HEK293 (cell line): ENCODE measurements around the gene ZMYM4.

Experiments
- CTCF ChIA-PET: fragments of 350-600 bp; formaldehyde crosslinking; extraction: SDS; loops from one replicate; lab custom pipeline; 2021; ENCODE audit warnings: antibody characterized with exemption; lab: Yijun Ruan, JAX
- POLR2A ChIA-PET: fragments of 300-600 bp; formaldehyde crosslinking; extraction: SDS; loops from one replicate; lab custom pipeline; 2020; ENCODE audit warnings: antibody characterized with exemption, inconsistent platforms; lab: Yijun Ruan, JAX
- H3K27ac ChIP-seq: fragments of 200-500 bp; sonication (Bioruptor generic); 2 replicates; pipeline ENCODE4 v1.5.1; 2014; ENCODE audit warnings: low read depth, low read length, control low read depth, inconsistent platforms; ENCODE audit errors: extremely low read depth
- H3K36me3 ChIP-seq, 2 experiments: fragments of 200-500 bp in 1 of 2; sonication (Bioruptor generic) in 1 of 2; 1 replicate in 1 of 2; 2 replicates in 1 of 2; pipeline ENCODE4 v1.5.1; 2014 to 2017; ENCODE audit warnings: inconsistent platforms in 2 of 2, low read length in 2 of 2; ENCODE audit not compliant: control insufficient read depth in 2 of 2, insufficient read depth in 1 of 2
- H3K4me1 ChIP-seq: fragments of 200-500 bp; sonication (Bioruptor generic); 2 replicates; pipeline ENCODE4 v1.5.1; 2014; ENCODE audit warnings: mild to moderate bottlenecking, low read length, inconsistent platforms; ENCODE audit not compliant: control insufficient read depth, insufficient read depth
- H3K4me3 ChIP-seq: 2 replicates; pipeline ENCODE4 v1.5.1; 2011; ENCODE audit warnings: low read depth, mild to moderate bottlenecking, control low read depth, low read length, moderate library complexity
- H3K9me3 ChIP-seq: fragments of 200-500 bp; sonication (Bioruptor generic); 2 replicates; pipeline ENCODE4 v1.5.1; 2014; ENCODE audit warnings: low read depth, low read length, inconsistent platforms; ENCODE audit not compliant: control insufficient read depth, insufficient read depth
- IKZF3 ChIP-seq: fragments of 450-650 bp; IDR thresholded peaks from 2 replicates; pipeline ENCODE4 v1.5.0; 2018; ENCODE audit warnings: missing biosample characterization, mild to moderate bottlenecking, missing genetic modification characterization, moderate library complexity
- REST ChIP-seq: fragments of 450-650 bp; formaldehyde crosslinking; IDR thresholded peaks from 2 replicates; pipeline ENCODE4 v1.5.1; 2016; ENCODE audit warnings: missing biosample characterization, missing genetic modification characterization
- SCRT1 ChIP-seq: fragments of 450-650 bp; formaldehyde crosslinking; IDR thresholded peaks from 2 replicates; pipeline ENCODE4 v1.5.1; 2016; ENCODE audit warnings: missing biosample characterization, missing genetic modification characterization, borderline replicate concordance
- SCRT2 ChIP-seq: fragments of 450-650 bp; formaldehyde crosslinking; IDR thresholded peaks from 2 replicates; pipeline ENCODE4 v1.5.1; 2016; ENCODE audit warnings: missing biosample characterization, missing genetic modification characterization
- SETDB1 ChIP-seq: IDR thresholded peaks from one replicate; pipeline ENCODE4 v1.6.1; 2017; ENCODE audit warnings: mild to moderate bottlenecking, low read length, moderate library complexity, mixed read lengths; ENCODE audit not compliant: insufficient read length
- TRIM28 ChIP-seq: IDR thresholded peaks from 2 replicates; pipeline ENCODE4 v1.6.1; 2011; ENCODE audit warnings: low read length, control low read depth, borderline replicate concordance
- ZBTB1 ChIP-seq: fragments of 450-650 bp; formaldehyde crosslinking; IDR thresholded peaks from 2 replicates; pipeline ENCODE4 v1.5.1; 2016; ENCODE audit warnings: missing biosample characterization, missing genetic modification characterization
- ZBTB7A ChIP-seq: fragments of 450-650 bp; formaldehyde crosslinking; IDR thresholded peaks from 2 replicates; pipeline ENCODE4 v1.5.1; 2016; ENCODE audit warnings: low read depth, missing biosample characterization, missing genetic modification characterization
- ZFP69B ChIP-seq: fragments of 450-650 bp; formaldehyde crosslinking; IDR thresholded peaks from 2 replicates; pipeline ENCODE4 v1.5.1; 2016; ENCODE audit warnings: missing biosample characterization, missing genetic modification characterization
- ZNF16 ChIP-seq: fragments of 450-650 bp; formaldehyde crosslinking; IDR thresholded peaks from 2 replicates; pipeline ENCODE4 v1.5.1; 2016; ENCODE audit warnings: low read depth, missing biosample characterization, missing genetic modification characterization
- ZNF18 ChIP-seq: fragments of 450-650 bp; formaldehyde crosslinking; IDR thresholded peaks from 2 replicates; pipeline ENCODE4 v1.5.1; 2016; ENCODE audit warnings: missing biosample characterization, missing genetic modification characterization
- ZNF274 ChIP-seq, 2 experiments: fragments of 200-500 bp in 1 of 2; fragments of 450-650 bp in 1 of 2; sonication (Bioruptor generic) in 1 of 2; formaldehyde crosslinking in 1 of 2; IDR thresholded peaks; 2 replicates each; pipeline versions ENCODE4 v1.5.1 to v1.6.1; 2014 to 2016; ENCODE audit warnings: borderline replicate concordance in 1 of 2, inconsistent platforms in 1 of 2, low read length in 1 of 2, missing biosample characterization in 1 of 2, missing genetic modification characterization in 1 of 2
- ZNF580 ChIP-seq: fragments of 450-650 bp; formaldehyde crosslinking; IDR thresholded peaks from 2 replicates; pipeline ENCODE4 v1.5.1; 2016; ENCODE audit warnings: missing biosample characterization, missing genetic modification characterization
- ZNF623 ChIP-seq: fragments of 450-650 bp; formaldehyde crosslinking; IDR thresholded peaks from 2 replicates; pipeline ENCODE4 v1.5.1; 2016; ENCODE audit warnings: missing biosample characterization, missing genetic modification characterization
- ZNF670 ChIP-seq: fragments of 450-650 bp; formaldehyde crosslinking; IDR thresholded peaks from 2 replicates; pipeline ENCODE4 v1.5.1; 2016; ENCODE audit warnings: missing biosample characterization, missing genetic modification characterization, low read depth
- TF ChIP-seq, protein P1 (sequence below): sonication (generic); formaldehyde crosslinking; IDR thresholded peaks from 2 replicates; pipeline ENCODE4 v1.8.1; 2022; ENCODE audit warnings: mild to moderate bottlenecking, moderate library complexity, missing genetic modification reagents
- TF ChIP-seq, protein P2 (sequence below): fragments of 450-650 bp; formaldehyde crosslinking; conservative IDR thresholded peaks from 2 replicates; pipeline ENCODE4 v1.5.1; 2016; ENCODE audit warnings: low read depth, missing biosample characterization, missing genetic modification characterization

ZMYM4 gene

GRCh38 chr1:35284852-35285251 lies 16.3 kb downstream of the ZMYM4 start:
- Histone ChIP-seq H3K27ac (no peak overlapping the region), H3K36me3 (peaks cover under 1 to 27% of the 10 kb centered on the region in 2 experiments; a peak in 2 of 3 replicates), H3K4me3 (no peak overlapping the region), H3K4me1 (no peaks in the 10 kb centered on the region), H3K9me3 (no peaks in the 10 kb centered on the region)
- POLR2A ChIA-PET: no interaction called here
- TF ChIP-seq ZFP69B (tag by site-specific recombination): no peak
- no peak for TF ChIP-seq REST (tag by site-specific recombination)
- no peak for TF ChIP-seq ZBTB1 (tag by site-specific recombination)
- TF ChIP-seq SCRT1: no peak
- TF ChIP-seq TRIM28: 0 out of 2 replicates have a peak, but pooled peaks have one; percentile 43
- no peak for TF ChIP-seq ZNF18 (tag by site-specific recombination)
- no peak for TF ChIP-seq ZBTB7A (tag by site-specific recombination)
- TF ChIP-seq IKZF3 (tag by site-specific recombination): no peak
- TF ChIP-seq ZNF580 (tag by site-specific recombination): 0 out of 2 replicates have a peak, but pooled peaks have one; percentile 16
- TF ChIP-seq ZNF670 (tag by site-specific recombination): no peak
- no peak for TF ChIP-seq SCRT2 (tag by site-specific recombination)
- TF ChIP-seq SETDB1: peak; percentile 93
- no peak for TF ChIP-seq ZNF16 (tag by site-specific recombination)
- TF ChIP-seq, protein P1, sequence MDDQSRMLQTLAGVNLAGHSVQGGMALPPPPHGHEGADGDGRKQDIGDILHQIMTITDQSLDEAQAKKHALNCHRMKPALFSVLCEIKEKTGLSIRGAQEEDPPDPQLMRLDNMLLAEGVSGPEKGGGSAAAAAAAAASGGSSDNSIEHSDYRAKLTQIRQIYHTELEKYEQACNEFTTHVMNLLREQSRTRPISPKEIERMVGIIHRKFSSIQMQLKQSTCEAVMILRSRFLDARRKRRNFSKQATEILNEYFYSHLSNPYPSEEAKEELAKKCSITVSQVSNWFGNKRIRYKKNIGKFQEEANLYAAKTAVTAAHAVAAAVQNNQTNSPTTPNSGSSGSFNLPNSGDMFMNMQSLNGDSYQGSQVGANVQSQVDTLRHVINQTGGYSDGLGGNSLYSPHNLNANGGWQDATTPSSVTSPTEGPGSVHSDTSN: no peak
- no peak for TF ChIP-seq ZNF274 (IDR thresholded peaks at IDR 0.05; ENCODE audit: low read length)
- TF ChIP-seq ZNF274 (tag by site-specific recombination; IDR thresholded peaks at IDR 0.05; ENCODE audit: borderline replicate concordance): peak; percentile 93
- TF ChIP-seq, all 188 proteins: peak for 4
- CTCF ChIA-PET: no interaction called here

GRCh38 chr1:35285771-35286606 lies 17.5 kb downstream of the ZMYM4 start:
- CTCF ChIA-PET: no interaction called here
- Histone ChIP-seq H3K9me3 (no peaks in the 10 kb centered on the region), H3K27ac (no peak overlapping the region), H3K4me1 (no peaks in the 10 kb centered on the region), H3K4me3 (no peak overlapping the region), H3K36me3 (peaks cover 8 to 31% of the 10 kb centered on the region in 2 experiments; a peak in 2 of 3 replicates)
- POLR2A ChIA-PET: no interaction called here
- TF ChIP-seq REST (tag by site-specific recombination) (no peak), ZNF623 (tag by site-specific recombination) (no peak)
- TF ChIP-seq, protein P2, sequence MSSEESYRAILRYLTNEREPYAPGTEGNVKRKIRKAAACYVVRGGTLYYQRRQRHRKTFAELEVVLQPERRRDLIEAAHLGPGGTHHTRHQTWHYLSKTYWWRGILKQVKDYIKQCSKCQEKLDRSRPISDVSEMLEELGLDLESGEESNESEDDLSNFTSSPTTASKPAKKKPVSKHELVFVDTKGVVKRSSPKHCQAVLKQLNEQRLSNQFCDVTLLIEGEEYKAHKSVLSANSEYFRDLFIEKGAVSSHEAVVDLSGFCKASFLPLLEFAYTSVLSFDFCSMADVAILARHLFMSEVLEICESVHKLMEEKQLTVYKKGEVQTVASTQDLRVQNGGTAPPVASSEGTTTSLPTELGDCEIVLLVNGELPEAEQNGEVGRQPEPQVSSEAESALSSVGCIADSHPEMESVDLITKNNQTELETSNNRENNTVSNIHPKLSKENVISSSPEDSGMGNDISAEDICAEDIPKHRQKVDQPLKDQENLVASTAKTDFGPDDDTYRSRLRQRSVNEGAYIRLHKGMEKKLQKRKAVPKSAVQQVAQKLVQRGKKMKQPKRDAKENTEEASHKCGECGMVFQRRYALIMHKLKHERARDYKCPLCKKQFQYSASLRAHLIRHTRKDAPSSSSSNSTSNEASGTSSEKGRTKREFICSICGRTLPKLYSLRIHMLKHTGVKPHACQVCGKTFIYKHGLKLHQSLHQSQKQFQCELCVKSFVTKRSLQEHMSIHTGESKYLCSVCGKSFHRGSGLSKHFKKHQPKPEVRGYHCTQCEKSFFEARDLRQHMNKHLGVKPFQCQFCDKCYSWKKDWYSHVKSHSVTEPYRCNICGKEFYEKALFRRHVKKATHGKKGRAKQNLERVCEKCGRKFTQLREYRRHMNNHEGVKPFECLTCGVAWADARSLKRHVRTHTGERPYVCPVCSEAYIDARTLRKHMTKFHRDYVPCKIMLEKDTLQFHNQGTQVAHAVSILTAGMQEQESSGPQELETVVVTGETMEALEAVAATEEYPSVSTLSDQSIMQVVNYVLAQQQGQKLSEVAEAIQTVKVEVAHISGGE: no peak
